Cardiac muscle cell (in vitro differentiated cells and primary cell): ENCODE measurements around the gene SDHAF3. TPM values are rescaled to one million over a fixed set of nuclear protein-coding genes. Genes with fewer than 3 reads are reported as not detected.

ENCODE experiments used
- DNase-seq, 2 donors: peaks; one replicate each; pipeline versions ENCODE4 v3.0.0 to v3.0.0-alpha.2; 2010 to 2017; ENCODE audit warnings: low read depth in 1 of 2, low spot score in 1 of 2
- H3K27ac ChIP-seq: fragments of 200-600 bp; sonication (generic); 2 replicates; pipeline ENCODE4 v1.5.1; 2016
- H3K27me3 ChIP-seq: fragments of 200-600 bp; sonication (generic); 2 replicates; pipeline ENCODE4 v1.6.0; 2016; ENCODE audit warnings: control low read depth
- H3K36me3 ChIP-seq: fragments of 200-600 bp; sonication (generic); 2 replicates; pipeline ENCODE4 v1.5.1; 2016; ENCODE audit warnings: control low read depth
- H3K4me1 ChIP-seq: fragments of 200-600 bp; sonication (generic); 2 replicates; pipeline ENCODE4 v1.8.1; 2017; ENCODE audit warnings: low read depth, mild to moderate bottlenecking, mixed run types
- H3K4me3 ChIP-seq: fragments of 200-600 bp; sonication (generic); 2 replicates; pipeline ENCODE4 v1.5.1; 2016; ENCODE audit warnings: mild to moderate bottlenecking
- H3K9me3 ChIP-seq: fragments of 200-600 bp; sonication (generic); 2 replicates; pipeline ENCODE4 v1.5.1; 2017; ENCODE audit warnings: low read depth, mild to moderate bottlenecking, control low read depth
- polyA plus RNA-seq: library from polyadenylated mRNA; unstranded; fragments of >200 nt; fragmentation: Nextera tagmentation; extraction: Ambion mirVana; gene quantifications from 2 replicates; pipeline ENCODE4 v1.2.1, GENCODE V29; 2016
- total RNA-seq: library from RNA; depleted of rRNA; stranded (reverse); fragments of >200 nt; gene quantifications from 2 replicates; pipeline ENCODE4 v1.2.3, GENCODE V29; 2016
- TF ChIP-seq, protein P1 (sequence below): IDR thresholded peaks from 2 replicates; pipeline ENCODE4 v1.5.1; 2012; ENCODE audit warnings: low read depth, mild to moderate bottlenecking, low read length

The SDHAF3 gene
- total and polyA plus RNA-seq, 2 experiments from 2014 or later: 8.8 to 65.3 TPM

DNA sequence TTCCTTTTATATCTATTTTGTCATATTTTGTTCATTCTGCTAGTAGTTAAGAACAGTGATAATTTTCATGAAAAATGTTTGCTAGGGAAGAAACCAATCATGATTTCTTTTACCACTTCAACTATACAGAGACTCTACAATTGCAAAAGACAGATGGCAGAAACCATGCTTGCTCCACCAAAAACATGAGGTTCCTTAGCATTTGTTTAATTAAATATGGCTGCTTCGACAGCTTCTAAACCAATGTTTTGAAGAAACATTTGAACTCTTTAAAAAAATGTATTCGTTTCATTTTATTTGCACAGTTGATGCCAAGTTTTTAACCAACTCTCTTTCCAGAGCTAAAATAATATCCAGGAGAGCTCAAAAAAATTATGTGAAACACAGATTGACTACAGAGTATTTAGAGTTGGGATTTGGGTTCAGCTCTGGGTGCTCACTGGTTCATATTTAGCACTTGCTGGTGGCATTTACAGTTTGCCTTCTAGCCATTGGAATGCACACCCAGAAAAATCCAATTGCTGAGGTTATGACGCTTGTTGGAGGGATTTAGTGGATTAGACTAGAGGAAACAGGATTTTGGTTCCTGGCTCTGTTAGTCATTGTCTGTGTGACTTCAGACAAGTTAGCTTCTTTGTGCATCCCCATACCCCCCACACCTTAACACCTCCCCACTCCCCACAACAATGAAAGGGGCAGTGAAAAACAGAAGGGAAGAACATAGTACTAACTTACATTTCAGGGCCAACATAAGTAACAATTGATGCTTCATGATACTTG lies 35.8 kb upstream of the SDHAF3 start:
- no peak for DNase-seq
- H3K27me3 ChIP-seq: no peaks in the 10 kb centered on the region
- H3K9me3 ChIP-seq: no peaks in the 10 kb centered on the region
- H3K27ac ChIP-seq: no peak overlapping the region
- TF ChIP-seq, protein P1, sequence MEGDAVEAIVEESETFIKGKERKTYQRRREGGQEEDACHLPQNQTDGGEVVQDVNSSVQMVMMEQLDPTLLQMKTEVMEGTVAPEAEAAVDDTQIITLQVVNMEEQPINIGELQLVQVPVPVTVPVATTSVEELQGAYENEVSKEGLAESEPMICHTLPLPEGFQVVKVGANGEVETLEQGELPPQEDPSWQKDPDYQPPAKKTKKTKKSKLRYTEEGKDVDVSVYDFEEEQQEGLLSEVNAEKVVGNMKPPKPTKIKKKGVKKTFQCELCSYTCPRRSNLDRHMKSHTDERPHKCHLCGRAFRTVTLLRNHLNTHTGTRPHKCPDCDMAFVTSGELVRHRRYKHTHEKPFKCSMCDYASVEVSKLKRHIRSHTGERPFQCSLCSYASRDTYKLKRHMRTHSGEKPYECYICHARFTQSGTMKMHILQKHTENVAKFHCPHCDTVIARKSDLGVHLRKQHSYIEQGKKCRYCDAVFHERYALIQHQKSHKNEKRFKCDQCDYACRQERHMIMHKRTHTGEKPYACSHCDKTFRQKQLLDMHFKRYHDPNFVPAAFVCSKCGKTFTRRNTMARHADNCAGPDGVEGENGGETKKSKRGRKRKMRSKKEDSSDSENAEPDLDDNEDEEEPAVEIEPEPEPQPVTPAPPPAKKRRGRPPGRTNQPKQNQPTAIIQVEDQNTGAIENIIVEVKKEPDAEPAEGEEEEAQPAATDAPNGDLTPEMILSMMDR: no peak
- H3K4me3 ChIP-seq: no peak overlapping the region
- no peaks in the 10 kb centered on the region for H3K36me3 ChIP-seq
- H3K4me1 ChIP-seq: no peaks in the 10 kb centered on the region

DNA sequence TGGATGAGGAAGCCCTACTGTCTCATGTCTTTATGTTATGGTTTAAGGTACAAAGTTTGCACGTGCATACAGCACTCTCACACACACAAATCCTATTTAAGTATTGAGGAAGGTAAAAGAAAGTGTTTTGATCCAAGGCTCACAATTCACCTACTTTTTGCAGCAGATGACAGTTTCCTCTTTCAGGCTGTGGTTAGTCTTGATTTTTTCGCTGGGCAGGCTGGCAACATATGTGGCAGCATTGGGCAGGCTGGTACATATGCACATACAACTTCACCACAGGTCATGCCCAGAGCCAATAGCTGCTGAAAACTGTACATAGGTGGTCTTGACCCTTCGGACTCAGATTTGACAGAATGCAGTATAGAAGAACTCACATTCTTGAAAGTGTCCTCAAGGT lies 29.1 kb upstream of the SDHAF3 start:
- Histone ChIP-seq H3K9me3 (no peaks in the 10 kb centered on the region), H3K36me3 (no peaks in the 10 kb centered on the region), H3K27ac (no peak overlapping the region), H3K4me3 (no peak overlapping the region), H3K4me1 (no peaks in the 10 kb centered on the region), H3K27me3 (peaks cover 4% of the 10 kb centered on the region)
- DNase-seq: no peak
- TF ChIP-seq, protein P1: no peak

DNA sequence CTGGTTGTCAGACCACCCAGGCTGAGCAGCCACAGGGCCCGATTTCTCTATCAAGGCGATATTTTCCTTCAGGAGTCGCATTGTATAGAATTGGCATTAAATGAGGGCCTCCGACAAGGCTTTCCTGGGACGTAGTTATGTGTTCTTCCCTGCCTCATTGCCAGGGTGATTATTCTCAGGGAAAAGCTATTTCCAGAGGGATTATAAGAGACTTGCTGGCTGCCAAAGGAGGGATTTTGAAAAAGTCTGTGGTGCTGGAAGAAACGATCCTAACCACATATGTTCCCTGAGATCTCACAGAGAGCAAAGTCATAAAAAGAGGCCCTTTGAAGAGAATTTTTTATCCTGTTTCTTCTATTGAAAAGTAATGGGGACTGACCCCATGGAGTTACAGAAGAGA lies 27.7 kb upstream of the SDHAF3 start:
- Histone ChIP-seq H3K4me3 (no peak overlapping the region), H3K9me3 (no peaks in the 10 kb centered on the region), H3K27ac (no peak overlapping the region), H3K4me1 (no peaks in the 10 kb centered on the region), H3K36me3 (no peaks in the 10 kb centered on the region), H3K27me3 (peaks cover 4% of the 10 kb centered on the region)
- DNase-seq: no peak
- TF ChIP-seq, protein P1: no peak

DNA sequence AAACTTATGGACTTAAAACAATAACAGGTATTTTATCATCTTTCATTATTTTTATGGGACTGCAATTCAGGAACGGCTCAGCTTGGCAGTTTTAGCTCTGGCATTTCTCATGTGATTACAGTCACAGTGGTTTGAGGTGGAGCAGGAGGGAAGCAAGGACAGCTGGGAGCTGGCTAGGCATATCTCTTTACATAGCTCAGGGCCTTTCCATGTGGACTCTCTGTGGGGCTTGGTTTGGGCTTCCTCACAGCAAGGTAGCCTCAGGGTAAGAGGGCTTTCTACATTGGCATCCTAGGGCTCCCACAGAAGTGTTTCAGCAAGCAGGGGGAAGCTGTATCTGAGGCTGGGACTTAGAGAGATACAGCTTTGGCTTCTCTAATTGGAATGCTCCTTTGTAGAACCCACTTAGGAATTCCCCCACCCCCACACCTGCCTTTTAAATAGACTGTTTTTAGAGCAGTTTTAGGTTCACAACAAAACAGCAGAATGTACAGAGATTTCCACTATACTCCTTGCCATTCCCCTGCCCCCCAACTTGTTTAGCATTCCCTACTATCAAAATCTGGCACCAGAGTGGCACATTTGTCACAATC lies 26.6 kb upstream of the SDHAF3 start:
- H3K4me1 ChIP-seq: no peaks in the 10 kb centered on the region
- no peak for DNase-seq
- H3K27me3 ChIP-seq: peaks cover 4% of the 10 kb centered on the region
- H3K36me3 ChIP-seq: no peaks in the 10 kb centered on the region
- H3K9me3 ChIP-seq: no peaks in the 10 kb centered on the region
- no peak overlapping the region for H3K4me3 ChIP-seq
- H3K27ac ChIP-seq: no peak overlapping the region
- TF ChIP-seq, protein P1: no peak

DNA sequence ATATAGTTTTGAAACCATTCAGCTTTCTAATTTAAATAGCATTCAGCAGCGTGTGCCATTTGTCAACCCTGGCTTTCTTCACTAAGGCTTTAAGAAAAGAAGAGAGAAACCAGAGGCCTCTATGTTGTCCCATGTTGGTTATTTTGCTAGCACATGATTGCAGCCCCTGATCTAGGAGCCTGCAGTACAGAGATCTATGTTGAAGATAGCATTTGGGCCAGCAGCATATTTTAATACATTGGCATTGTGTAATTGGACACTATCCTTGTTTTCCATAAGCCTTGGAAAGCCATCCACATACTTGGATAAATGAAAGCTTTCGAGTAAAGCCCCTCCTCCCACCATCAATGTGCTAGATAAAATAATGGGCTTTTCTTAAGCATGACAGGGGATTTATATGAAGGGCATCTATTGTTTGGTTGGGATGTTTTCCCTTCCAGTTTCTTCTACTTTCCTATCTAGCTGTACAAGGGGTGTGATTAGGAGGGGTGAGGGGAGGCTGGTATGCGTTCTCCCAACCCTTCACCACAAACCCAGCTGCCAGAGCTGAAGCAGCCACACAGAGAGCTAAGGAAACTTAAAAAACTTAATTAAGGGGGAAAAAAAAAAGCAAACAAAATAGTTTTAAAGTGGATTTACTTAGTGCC lies 23.1 kb upstream of the SDHAF3 start:
- H3K9me3 ChIP-seq: no peaks in the 10 kb centered on the region
- H3K36me3 ChIP-seq: no peaks in the 10 kb centered on the region
- DNase-seq: no peak
- no peaks in the 10 kb centered on the region for H3K27me3 ChIP-seq
- H3K4me1 ChIP-seq: no peaks in the 10 kb centered on the region
- no peak overlapping the region for H3K4me3 ChIP-seq
- TF ChIP-seq, protein P1: no peak
- no peak overlapping the region for H3K27ac ChIP-seq
